GM19240 (cell line): Measurements from ENCODE around the gene KRCC1.

Source experiments
- DNase-seq: peaks from one replicate; pipeline ENCODE4 v3.0.0; 2011; ENCODE audit warnings: low spot score; ENCODE audit not compliant: insufficient read length

KRCC1 gene

GRCh38 chr2:88055371-88056128 is at the start of gene KRCC1:
Gene KRCC1, minus strand, starts transcription at chr2:88055783. Its CDS starts 27,220 bp downstream, at chr2:88028563.
- DNase-seq: peak; percentile 80

- no peak for DNase-seq
Observed at GRCh38 chr2:88100489-88100858, 44.9 kb upstream of the KRCC1 start.

- DNase-seq: no peak
Observed at GRCh38 chr2:88099798-88100488, 44.4 kb upstream of the KRCC1 start.

- DNase-seq: no peak
Observed at GRCh38 chr2:88098558-88098900, 42.9 kb upstream of the KRCC1 start.

- no peak for DNase-seq
Observed at GRCh38 chr2:88097891-88098557, 42.4 kb upstream of the KRCC1 start.

GRCh38 chr2:88097192-88097591 is 41.6 kb upstream of the KRCC1 start:
- DNase-seq: no peak

GRCh38 chr2:88096708-88097107 is 41.1 kb upstream of the KRCC1 start:
- no peak for DNase-seq

- no peak for DNase-seq
Observed at GRCh38 chr2:88095022-88095421, 39.4 kb upstream of the KRCC1 start.

- DNase-seq: no peak
Observed at GRCh38 chr2:88092773-88093172, 37.2 kb upstream of the KRCC1 start.

GRCh38 chr2:88091943-88092342 is 36.4 kb upstream of the KRCC1 start:
- no peak for DNase-seq

- DNase-seq: no peak
Observed at GRCh38 chr2:88090446-88091283, 35.1 kb upstream of the KRCC1 start.

- DNase-seq: no peak
Observed at GRCh38 chr2:88088999-88089398, 33.4 kb upstream of the KRCC1 start.

- DNase-seq: no peak
Observed at GRCh38 chr2:88087763-88088162, 32.2 kb upstream of the KRCC1 start.

GRCh38 chr2:88087073-88087472 is 31.5 kb upstream of the KRCC1 start:
- no peak for DNase-seq

- DNase-seq: no peak
Observed at GRCh38 chr2:88086401-88086800, 30.8 kb upstream of the KRCC1 start.

GRCh38 chr2:88085602-88086001 is 30.0 kb upstream of the KRCC1 start:
- DNase-seq: no peak

- DNase-seq: no peak
Observed at GRCh38 chr2:88085099-88085498, 29.5 kb upstream of the KRCC1 start.

- DNase-seq: no peak
Observed at GRCh38 chr2:88082781-88083180, 27.2 kb upstream of the KRCC1 start.

GRCh38 chr2:88081924-88082608 is 26.5 kb upstream of the KRCC1 start:
- no peak for DNase-seq

GRCh38 chr2:88080545-88080944 is 25.0 kb upstream of the KRCC1 start:
- no peak for DNase-seq

GRCh38 chr2:88078643-88079172 is 23.1 kb upstream of the KRCC1 start:
- DNase-seq: no peak
